Pancreas (tissue), 10 donors: Measurements from ENCODE around the gene TEAD2. TPM values are rescaled to one million over a fixed set of nuclear protein-coding genes. Genes with fewer than 3 reads are reported as not detected.
"Not testable (repeated sequence)": the region's sequence is repeated elsewhere in the genome, so short reads cannot be mapped to it uniquely, and the experiment has no call there.

ENCODE experiments used
- ATAC-seq, 4 donors: fragments of 200-7000 bp; cut with Tn5 transposase; one replicate each; pipeline versions ENCODE4 v1.8.0 to v1.9.1; 2020; ENCODE audit warnings: mild to moderate bottlenecking in 4 of 4, moderate library complexity in 4 of 4
- DNase-seq, 6 donors: peaks; one replicate each; pipeline ENCODE4 v3.0.0-alpha.2; 2020
- FAIRE-seq: peaks from 2 replicates; lab custom pipeline; 2012; peaks lifted over from hg19 to GRCh38; lab: Jason Lieb, UNC
- H3K27ac ChIP-seq, 4 donors: fragments of 200-600 bp; sonication (generic); 1 replicate in 3 of 4; 2 replicates in 1 of 4; pipeline versions ENCODE4 v1.5.0 to v1.8.0; 2020
- H3K27me3 ChIP-seq, 4 donors: fragments of 200-600 bp; one replicate each; pipeline ENCODE4 v1.8.0; 2021
- H3K36me3 ChIP-seq, 3 donors: fragments of 200-600 bp; sonication (generic) in 1 of 3; one replicate each; pipeline versions ENCODE4 v1.5.0 to v1.8.0; 2020 to 2021
- H3K4me1 ChIP-seq, 3 donors: fragments of 200-600 bp; one replicate each; pipeline ENCODE4 v1.8.0; 2021
- H3K4me3 ChIP-seq, 4 donors: fragments of 200-600 bp; sonication (generic) in 2 of 4; one replicate each; pipeline versions ENCODE4 v1.5.0 to v1.8.0; 2020 to 2021
- H3K9me3 ChIP-seq, 4 donors: fragments of 200-600 bp; one replicate each; pipeline ENCODE4 v1.8.0; 2021
- CTCF ChIP-seq, 4 donors: fragments of 200-600 bp; sonication (generic) in 3 of 4; IDR thresholded peaks; one replicate each; pipeline versions ENCODE4 v1.5.0 to v1.8.0; 2021; ENCODE audit warnings: antibody characterized with exemption in 4 of 4
- WGBS, 2 donors: extraction: QIAGEN DNeasy Blood & Tissue Kit; methylation state at CpG; one replicate each; pipeline ENCODE4 v1.1.7; 2013; 5-methylcytosine and 5-hydroxymethylcytosine counted together
- intact Hi-C, 3 donors: fragments of 100-400 bp; cut with DNase I; formaldehyde crosslinking; loops; one replicate each; pipeline versions ENCODE4 v1.11.1 to v1.14.2; 2022
- polyA plus RNA-seq, 2 donors: library from polyadenylated mRNA; stranded (reverse); fragments of 200-250 nt; gene quantifications; one replicate each; pipeline ENCODE4 v1.2.3, GENCODE V29; 2013
- total RNA-seq, 6 donors: library from RNA; stranded (reverse); fragmentation: NEBNext Ultra II Directional in 4 of 6; extraction: Animal tissue kit (Norgen Biotek cat#: 25700) in 4 of 6; gene quantifications; one replicate each; pipeline versions ENCODE4 v1.2.1 to v1.2.4, GENCODE V29; 2021 to 2023
- donor health status: healthy with polysubstance abuse.
- donor health status: DM: no; HTN: no; CAD: no; lungs with moderate emphysema.
- donor health status: DM: no; HTN: no; CAD: no.
- donor health status: control.
- donor health status: control.
- donor health status: Bipolar disorder and iron deficiency.
- donor health status: DM: yes; HTN: yes; CAD: no.
- donor health status: DM: no; HTN: no; CAD: no.
- donor health status: DM: no; HTN: no; CAD: no.
- donor health status: DM: yes; HTN: yes; CAD: no.

The TEAD2 gene
- total and polyA plus RNA-seq, 8 donors = 10.5 to 30.6 (median 14.7) TPM

- no peak for FAIRE-seq
Measured at GRCh38 chr19:49327878-49328544, 34.2 kb downstream of the TEAD2 start.

GRCh38 chr19:49326165-49326704 is 36.0 kb downstream of the TEAD2 start:
- intact Hi-C loops = no loop called here
- FAIRE-seq (no peak), ATAC-seq (no peak), DNase-seq (no peak)
- Histone ChIP-seq H3K36me3 (peaks cover 0 to 7% (median 0%) of the 10 kb centered on the region in 3 donors), H3K27me3 (no peaks in the 10 kb centered on the region), H3K4me3 (no peak overlapping the region), H3K4me1 (no peaks in the 10 kb centered on the region), H3K9me3 (no peaks in the 10 kb centered on the region), H3K27ac (no peak overlapping the region)
- WGBS, 2 donors = 89 to 94% methylated on average over 3 of the region's 3 CpGs
- TF ChIP-seq CTCF (IDR thresholded peaks at IDR 0.05) = no peak

More at GRCh38 chr19:49327878-49328544, 34.2 kb downstream of the TEAD2 start:
- Histone ChIP-seq H3K9me3 (no peaks in the 10 kb centered on the region), H3K27ac (no peak overlapping the region), H3K4me3 (no peak overlapping the region), H3K36me3 (peaks cover 0 to 7% (median 0%) of the 10 kb centered on the region in 3 donors), H3K4me1 (no peaks in the 10 kb centered on the region), H3K27me3 (no peaks in the 10 kb centered on the region)
- TF ChIP-seq CTCF (IDR thresholded peaks at IDR 0.05) = peak; percentile 23 to 55 (median 36)
- ATAC-seq = peak in 3 of 4 donors; percentile 58 to 66 (median 63)
- DNase-seq = no peak
- intact Hi-C loops = no loop called here
- WGBS, 2 donors = 58 to 65% methylated on average over 2 of the region's 2 CpGs

GRCh38 chr19:49325756-49326155 is 36.5 kb downstream of the TEAD2 start:
- intact Hi-C loops, H3K4me3 ChIP-seq, H3K36me3 ChIP-seq, FAIRE-seq, H3K4me1 ChIP-seq, DNase-seq, H3K9me3 ChIP-seq, H3K27ac ChIP-seq, ATAC-seq, H3K27me3 ChIP-seq: not testable (repeated sequence)
- 95 to 96% methylated on average over 13 of the region's 13 CpGs for WGBS, 2 donors

GRCh38 chr19:49324801-49325576 is 37.2 kb downstream of the TEAD2 start, which contains the start of gene SLC6A16:
Gene SLC6A16, minus strand, starts transcription at chr19:49325191. Its CDS starts 13,844 bp downstream, at chr19:49311347.
- H3K9me3 ChIP-seq = no peaks in the 10 kb centered on the region
- TF ChIP-seq CTCF (IDR thresholded peaks at IDR 0.05) = no peak

GRCh38 chr19:49318296-49318695 is 43.9 kb downstream of the TEAD2 start:
- no peak for FAIRE-seq
- intact Hi-C loops = no loop called here
- Histone ChIP-seq H3K4me3 (no peak overlapping the region), H3K27ac (no peak overlapping the region), H3K9me3 (no peaks in the 10 kb centered on the region), H3K4me1 (peaks cover 0 to 6% (median 0%) of the 10 kb centered on the region in 3 donors), H3K36me3 (no peaks in the 10 kb centered on the region), H3K27me3 (no peaks in the 10 kb centered on the region)
- DNase-seq = no peak
- TF ChIP-seq CTCF (IDR thresholded peaks at IDR 0.05) = no peak
- ATAC-seq = no peak

More at GRCh38 chr19:49324801-49325576, 37.2 kb downstream of the TEAD2 start, which contains the start of gene SLC6A16:
- FAIRE-seq = no peak
- no peaks in the 10 kb centered on the region for H3K4me1 ChIP-seq
- H3K27ac ChIP-seq = no peak within 1 kb of the TSS
- H3K27me3 ChIP-seq = no peaks in the 10 kb centered on the region
- H3K4me3 ChIP-seq = no peak within 1 kb of the TSS
- ATAC-seq = no peak
- WGBS, 2 donors = 95 to 96% methylated on average over 35 to 38 of the region's 38 CpGs
- no peaks in the 10 kb centered on the region for H3K36me3 ChIP-seq
- intact Hi-C loops = no loop called here
- DNase-seq = no peak
